ENCODE data around the gene JMJD6.
"Not testable (repeated sequence)": the region's sequence is repeated elsewhere in the genome, so short reads cannot be mapped to it uniquely, and the experiment has no call there.

JMJD6 gene

GRCh38 chr17:76736349-76737081 is 10.1 kb upstream of the JMJD6 start:
- DNase-seq (ENCODE audit: low read depth in 2 of 2), result peak in 1 of 2 experiments; percentile 46

GRCh38 chr17:76735586-76736348 is 9.4 kb upstream of the JMJD6 start:
- DNase-seq (ENCODE audit: low read depth in 2 of 2), result no peak

- DNase-seq (ENCODE audit: low read depth in 2 of 2), result no peak
These were observed 8.6 kb upstream of the JMJD6 start for GRCh38 chr17:76735006-76735405.

GRCh38 chr17:76734080-76734840 is 7.9 kb upstream of the JMJD6 start:
- no peak for DNase-seq (ENCODE audit: low read depth in 2 of 2)

DNA sequence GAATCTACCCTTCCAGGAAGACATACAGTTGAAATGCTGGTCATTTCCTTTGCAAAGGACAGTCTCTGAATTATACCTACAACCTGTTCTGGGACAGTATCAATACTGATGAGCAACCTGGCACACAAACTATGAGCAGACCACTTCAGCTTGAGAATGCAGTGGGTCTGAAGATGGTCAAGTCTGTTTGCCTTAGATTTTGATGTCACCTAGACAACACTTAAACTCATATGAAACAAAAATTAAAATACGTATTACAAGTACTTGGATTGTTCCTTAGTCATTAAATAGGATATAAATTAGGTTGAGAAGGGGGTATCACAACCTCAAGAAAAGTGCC is 7.2 kb upstream of the JMJD6 start:
- no peak for DNase-seq (ENCODE audit: low read depth in 2 of 2)

- no peak for DNase-seq (ENCODE audit: low read depth in 2 of 2)
These were observed 6.6 kb upstream of the JMJD6 start for GRCh38 chr17:76732734-76733617.

- DNase-seq (ENCODE audit: low read depth in 2 of 2), result not testable (repeated sequence)
These were observed 5.7 kb upstream of the JMJD6 start for GRCh38 chr17:76731800-76732733.

GRCh38 chr17:76727745-76728456 is 1.5 kb upstream of the JMJD6 start:
- no peak for DNase-seq (ENCODE audit: low read depth in 2 of 2)

- peak; percentile 64 to 72 for DNase-seq (ENCODE audit: low read depth in 2 of 2)
These were observed 641 bp upstream of the JMJD6 start, which contains the start of gene METTL23 for GRCh38 chr17:76726776-76727718. Gene METTL23 (plus strand): TSS chr17:76726839. CDS start chr17:76729711, 2,872 bp downstream.

GRCh38 chr17:76725580-76726230 is 701 bp downstream of the JMJD6 start:
- DNase-seq (ENCODE audit: low read depth in 2 of 2), result peak; percentile 47 to 73

- no peak for DNase-seq (ENCODE audit: low read depth in 2 of 2)
These were observed 2.6 kb downstream of the JMJD6 start for GRCh38 chr17:76723812-76724211.

DNA sequence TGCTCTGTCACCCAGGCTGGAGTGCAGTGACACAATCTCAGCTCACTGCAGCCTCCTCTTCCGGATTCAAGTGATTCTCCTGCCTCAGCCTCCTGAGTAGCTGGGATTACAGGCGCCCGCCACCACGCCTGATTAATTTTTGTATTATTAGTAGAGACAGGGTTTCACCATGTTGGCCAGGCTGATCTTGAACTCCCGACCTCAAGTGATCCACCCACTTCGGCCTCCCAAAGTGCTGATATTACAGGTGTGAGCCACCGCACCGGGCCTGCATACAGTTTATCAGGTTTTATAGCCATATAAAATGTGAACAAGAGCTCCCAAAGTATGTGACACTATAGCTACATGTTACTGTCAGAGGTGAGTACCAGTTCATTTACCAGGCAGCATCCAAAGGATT is 3.4 kb downstream of the JMJD6 start:
- not testable (repeated sequence) for DNase-seq (ENCODE audit: low read depth in 2 of 2)

GRCh38 chr17:76722279-76722678 is 4.1 kb downstream of the JMJD6 start:
- no peak for DNase-seq (ENCODE audit: low read depth in 2 of 2)

DNA sequence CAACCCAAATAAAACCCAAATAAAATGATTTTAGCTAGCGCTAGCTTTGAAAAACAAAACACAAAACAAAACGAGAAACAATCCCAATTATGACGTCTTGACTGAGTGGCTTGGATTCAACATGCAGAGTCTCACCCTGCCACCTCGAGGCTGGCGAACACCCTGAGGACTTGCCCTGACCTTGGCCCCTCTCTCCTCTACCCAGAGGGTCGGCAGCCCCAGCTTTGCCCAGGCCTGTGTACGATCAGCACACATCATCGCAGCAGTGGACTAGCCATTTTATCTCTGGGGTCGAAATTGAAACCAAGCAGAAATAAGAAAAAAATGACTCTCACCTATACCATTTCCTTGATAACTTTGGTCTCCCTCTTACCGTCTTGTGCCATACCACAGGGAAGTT is 4.9 kb downstream of the JMJD6 start:
- DNase-seq (ENCODE audit: low read depth in 2 of 2), result no peak

GRCh38 chr17:76720941-76721340 is 5.5 kb downstream of the JMJD6 start:
- no peak for DNase-seq (ENCODE audit: low read depth in 2 of 2)

GRCh38 chr17:76720211-76720610 is 6.2 kb downstream of the JMJD6 start:
- DNase-seq (ENCODE audit: low read depth in 2 of 2), result no peak

DNA sequence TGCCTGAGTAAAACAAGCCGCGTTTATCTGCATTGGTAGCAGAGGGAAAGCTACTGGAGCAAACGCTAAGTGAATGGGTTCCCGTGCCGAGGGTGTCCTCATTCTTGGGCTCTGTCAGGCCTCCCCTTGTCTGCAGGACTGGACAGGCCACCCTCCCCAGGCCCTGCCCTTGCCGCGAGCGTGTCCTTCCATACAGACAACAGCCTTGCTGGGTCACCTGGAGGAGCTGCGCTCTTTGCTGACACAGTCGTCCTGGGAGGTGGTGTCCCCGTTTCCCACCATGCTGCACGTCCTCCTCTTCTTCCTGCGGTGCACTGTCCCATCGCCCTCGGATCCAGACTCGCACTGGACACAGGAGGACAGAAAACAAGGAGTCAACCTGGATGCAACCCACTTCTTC is 7.9 kb downstream of the JMJD6 start:
- DNase-seq (ENCODE audit: low read depth in 2 of 2), result no peak

- DNase-seq (ENCODE audit: low read depth in 2 of 2), result no peak
These were observed 9.6 kb downstream of the JMJD6 start for GRCh38 chr17:76716839-76717215.

Data from stimulated activated CD4-positive, alpha-beta T cell treated with anti-CD3 and anti-CD28 coated beads, Interleukin-12 subunit alpha, Interleukin-12 subunit beta, amount 100 ng/mL, for 24 hours (primary cell).